Erythroblast (primary cell): ENCODE measurements around the gene EVI2B.
"Not testable (repeated sequence)": the region's sequence is repeated elsewhere in the genome, so short reads cannot be mapped to it uniquely, and the experiment has no call there.

Experiments used
- DNase-seq, 2 experiments: peaks; one replicate each; lab custom pipeline; 2025; lab: John Stamatoyannopoulos, UW
- GATA1 ChIP-seq: IDR thresholded peaks from 2 replicates; pipeline ENCODE4 v1.6.1; 2011; ENCODE audit warnings: low read depth, mild to moderate bottlenecking, control low read depth, low read length, moderate library complexity
- POLR2A ChIP-seq: IDR thresholded peaks from 2 replicates; pipeline ENCODE4 v1.6.1; 2011; ENCODE audit warnings: mild to moderate bottlenecking, low read length

The EVI2B gene

GRCh38 chr17:31313982-31314781, at the start of gene EVI2B:
Gene EVI2B, minus strand, starts transcription at chr17:31314054. Its CDS starts 8,445 bp downstream, at chr17:31305609.
- TF ChIP-seq GATA1 (no peak), POLR2A (no peak)
- DNase-seq, result no peak

DNA sequence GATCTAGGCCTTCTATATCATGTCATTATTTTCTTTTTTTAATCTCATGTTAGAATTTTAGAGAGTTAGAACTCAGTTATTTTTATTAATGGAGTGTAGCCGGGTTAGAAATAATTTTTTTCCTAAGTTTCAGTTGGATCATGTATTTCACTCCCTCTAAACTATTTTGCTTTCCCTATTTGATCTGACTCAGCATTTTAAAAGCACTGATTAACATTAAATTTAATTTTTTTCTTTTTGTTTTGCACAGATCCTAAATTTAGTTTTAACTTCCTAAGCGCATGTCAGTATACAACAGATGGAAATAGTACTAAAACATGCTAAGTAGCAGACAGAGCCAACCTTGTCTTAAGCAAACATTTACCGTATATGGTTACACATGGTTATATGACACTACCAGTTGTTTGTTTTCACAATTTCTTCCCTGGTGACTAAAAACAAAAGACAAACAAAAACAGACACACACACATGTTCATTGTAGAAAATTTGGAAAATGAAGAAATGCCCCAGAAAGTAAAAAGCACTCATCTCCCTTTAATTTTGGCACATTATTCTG, 44.1 kb upstream of the EVI2B start:
- TF ChIP-seq GATA1 (no peak), POLR2A (no peak)
- DNase-seq, result no peak

GRCh38 chr17:31357091-31357490, 43.2 kb upstream of the EVI2B start:
- no peak for DNase-seq
- TF ChIP-seq POLR2A (no peak), GATA1 (no peak)

GRCh38 chr17:31355935-31356334, 42.1 kb upstream of the EVI2B start:
- TF ChIP-seq POLR2A (no peak), GATA1 (no peak)
- DNase-seq, result no peak

- no peak for DNase-seq
- TF ChIP-seq GATA1 (no peak), POLR2A (no peak)
These were observed 35.6 kb upstream of the EVI2B start for GRCh38 chr17:31349454-31349853.

DNA sequence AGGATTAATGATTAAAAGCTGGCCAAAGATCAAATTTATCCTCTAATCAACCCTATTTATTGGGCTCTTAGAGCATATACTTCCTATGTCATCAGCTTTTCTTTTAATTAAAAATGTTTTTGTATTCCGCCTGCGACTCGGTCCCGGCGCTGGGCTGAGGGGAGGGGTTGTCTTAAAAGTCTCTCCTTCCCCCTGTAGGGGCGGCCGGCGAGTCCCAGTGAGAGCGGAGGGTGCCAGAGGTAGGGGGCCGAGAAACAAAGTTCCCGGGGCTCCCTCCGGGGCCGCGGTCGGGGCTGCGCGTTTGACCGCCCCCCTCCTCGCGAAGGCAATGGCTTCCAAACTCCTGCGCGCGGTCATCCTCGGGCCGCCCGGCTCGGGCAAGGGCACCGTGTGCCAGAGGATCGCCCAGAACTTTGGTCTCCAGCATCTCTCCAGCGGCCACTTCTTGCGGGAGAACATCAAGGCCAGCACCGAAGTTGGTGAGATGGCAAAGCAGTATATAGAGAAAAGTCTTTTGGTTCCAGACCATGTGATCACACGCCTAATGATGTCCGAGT, 31.4 kb upstream of the EVI2B start:
- DNase-seq, result not testable (repeated sequence)

- DNase-seq, result peak; percentile 46 to 58
- TF ChIP-seq POLR2A (no peak), GATA1 (no peak)
These were observed 26.2 kb upstream of the EVI2B start for GRCh38 chr17:31339906-31340661.

DNA sequence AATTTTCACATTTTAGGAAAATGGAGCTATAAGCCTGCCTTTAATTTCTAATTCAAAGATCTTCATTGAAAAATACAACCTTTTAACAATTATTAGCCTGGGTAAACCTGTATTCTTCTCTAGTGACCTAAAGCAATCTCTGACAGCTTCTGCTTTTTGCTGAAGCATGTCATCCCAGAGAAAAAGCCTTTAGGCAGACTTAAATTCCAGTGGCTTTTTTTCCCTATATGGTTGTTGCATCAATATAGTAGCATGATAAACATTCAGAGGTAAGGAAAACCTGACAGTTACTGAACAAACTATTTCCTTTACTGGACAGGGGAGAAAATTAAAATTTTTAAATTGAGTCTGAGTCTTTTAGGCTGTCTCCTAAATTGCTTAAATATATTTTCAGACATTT, 15.4 kb upstream of the EVI2B start:
- no peak for DNase-seq
- TF ChIP-seq GATA1 (no peak), POLR2A (no peak)

DNA sequence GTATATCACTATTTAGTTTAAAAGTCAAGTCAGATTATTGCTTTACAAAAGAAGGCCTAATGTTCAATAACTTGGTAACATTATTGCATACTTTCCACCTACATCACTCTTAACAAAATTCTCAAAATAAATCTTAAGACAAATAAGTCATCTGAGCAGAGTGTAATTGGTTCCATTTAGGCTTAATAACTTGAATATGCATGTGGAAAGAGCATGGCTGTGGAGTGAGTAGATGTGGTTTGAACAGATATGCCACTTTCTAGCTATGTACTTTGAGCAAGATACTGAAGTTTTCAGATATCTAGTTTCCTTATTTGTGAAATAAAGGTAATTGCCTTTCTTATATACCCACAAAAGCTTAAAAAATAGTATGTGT, 14.3 kb upstream of the EVI2B start:
- TF ChIP-seq POLR2A (no peak), GATA1 (no peak)
- DNase-seq, result no peak

- DNase-seq, result no peak
These were observed 13.8 kb upstream of the EVI2B start for GRCh38 chr17:31327534-31328159.

DNA sequence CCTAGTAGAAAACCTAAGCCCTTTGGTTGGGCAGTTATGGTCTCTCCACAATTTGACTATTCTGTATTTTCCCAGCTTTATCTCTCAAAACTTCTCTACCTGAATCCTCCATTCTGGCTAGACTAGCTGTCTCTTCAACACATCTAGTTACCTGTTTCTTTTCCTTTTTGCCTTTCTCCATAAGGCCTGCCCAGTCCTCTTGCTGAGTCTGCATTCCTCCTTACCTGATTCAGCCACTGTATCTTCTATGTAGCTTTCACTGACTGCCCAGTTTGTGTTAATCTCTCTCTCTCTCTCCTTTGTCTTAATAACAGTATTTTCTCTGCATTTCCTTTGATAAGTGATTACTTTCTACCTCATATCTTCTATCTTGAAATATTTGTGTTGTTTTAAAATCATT, 9.7 kb upstream of the EVI2B start:
- TF ChIP-seq POLR2A (no peak), GATA1 (no peak)
- DNase-seq, result no peak

More at GRCh38 chr17:31327534-31328159, 13.8 kb upstream of the EVI2B start:
- TF ChIP-seq POLR2A (no peak), GATA1 (no peak)

- no peak for DNase-seq
- no peak for TF ChIP-seq POLR2A
- TF ChIP-seq GATA1, result no peak
These were observed 8.1 kb upstream of the EVI2B start for GRCh38 chr17:31321966-31322365.

DNA sequence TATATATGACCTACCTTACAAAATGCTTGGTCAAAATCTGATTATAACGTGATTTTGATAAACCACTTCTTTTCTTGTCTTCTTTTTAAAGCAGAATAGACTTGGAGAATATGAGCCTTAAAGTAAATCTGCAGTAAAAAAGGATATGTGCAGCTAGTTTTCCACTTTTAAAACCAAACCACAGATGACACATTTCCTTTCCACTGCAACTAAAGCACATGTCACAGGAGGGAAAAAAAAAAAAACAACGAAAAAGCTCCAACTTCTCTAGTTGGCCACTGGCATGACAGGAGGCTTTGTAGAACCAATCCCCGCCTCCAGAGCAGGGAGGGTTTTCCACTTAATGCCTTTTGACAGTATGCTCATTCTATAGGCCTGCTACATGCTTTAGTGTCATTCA, 7.6 kb upstream of the EVI2B start, which contains the start of gene EVI2A:
EVI2A (minus strand) TSS at position 142 of the 400 bp plus-strand sequence. CDS start 2,609 bp downstream, outside the sequence.
- peak in 1 of 2 experiments; percentile 3 for DNase-seq
- no peak for TF ChIP-seq POLR2A
- no peak for TF ChIP-seq GATA1

DNA sequence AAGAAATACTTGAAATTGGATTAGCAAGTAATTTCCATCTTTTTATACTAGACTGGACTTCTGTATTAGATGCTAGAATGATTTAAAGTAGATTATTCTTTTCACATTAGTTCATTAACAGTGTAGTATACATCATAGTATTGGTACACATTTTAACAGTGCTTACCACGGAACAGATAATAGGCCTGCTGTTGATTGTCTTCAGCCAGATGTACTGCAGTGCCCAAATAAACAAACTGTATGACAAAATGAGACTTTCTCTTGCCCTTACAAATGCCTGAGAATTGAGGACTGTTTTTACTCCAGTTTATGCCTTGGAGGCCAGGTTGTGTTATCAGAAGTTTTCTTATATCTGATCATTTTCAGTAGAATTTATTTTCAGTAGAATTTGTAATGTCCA, 6.9 kb upstream of the EVI2B start:
- DNase-seq, result no peak
- no peak for TF ChIP-seq POLR2A
- TF ChIP-seq GATA1, result no peak

DNA sequence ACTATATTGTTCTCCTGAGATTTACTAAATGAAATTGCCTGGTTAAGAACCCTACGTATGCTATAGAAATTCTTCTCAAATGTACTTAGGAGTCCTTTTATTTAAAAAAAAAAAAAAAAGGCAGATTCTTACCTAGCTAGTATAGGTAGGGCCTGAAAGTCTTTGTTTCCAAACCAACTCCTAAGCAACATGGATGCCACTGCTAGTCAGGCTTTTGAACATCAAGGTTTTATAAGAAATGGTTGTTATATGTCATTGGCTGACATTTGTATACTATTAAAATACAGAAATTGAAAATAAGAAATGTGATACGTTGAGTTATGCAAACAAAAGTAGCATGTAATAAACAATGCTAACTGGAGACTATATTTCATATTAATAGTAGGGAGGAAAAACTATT, 6.4 kb upstream of the EVI2B start:
- DNase-seq, result no peak
- TF ChIP-seq GATA1 (no peak), POLR2A (no peak)
